ENCODE measurements around the gene PINLYP. TPM values are rescaled to one million over a fixed set of nuclear protein-coding genes. Genes with fewer than 3 reads are reported as not detected.

Gene PINLYP
- total RNA-seq, 4 donors from 2014 or later, result 3.8 to 18.4 (median 8.6) TPM

DNA sequence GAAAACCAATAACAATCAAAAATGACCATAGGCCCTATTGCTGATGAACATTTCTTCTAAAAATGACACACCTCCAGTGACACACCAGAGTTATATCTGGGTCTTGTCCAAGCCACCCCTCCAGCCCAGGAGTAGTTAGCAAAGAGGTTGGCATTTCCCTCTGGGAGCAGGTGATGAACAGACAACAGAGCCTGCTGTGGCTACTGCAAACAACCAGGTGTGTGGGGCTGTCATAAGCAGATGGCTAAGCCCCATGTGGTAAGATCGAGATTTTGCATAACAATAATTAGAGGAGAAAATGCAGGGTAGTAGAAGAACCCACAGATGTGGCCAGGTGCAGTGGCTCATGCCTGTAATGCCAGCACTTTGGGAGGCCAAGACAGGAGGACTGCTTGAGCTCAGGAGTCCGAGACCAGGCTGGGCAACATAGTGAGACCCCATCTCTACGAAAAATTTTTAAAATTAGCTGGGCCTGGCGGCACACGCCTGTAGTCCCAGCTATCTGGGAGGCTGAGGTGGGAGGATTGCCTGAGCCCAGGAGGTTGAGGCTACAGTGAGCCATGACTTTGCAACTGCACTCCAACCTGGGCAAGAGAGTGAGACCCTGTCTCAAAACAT lies 5.3 kb upstream of the PINLYP start:
- no peak for TF ChIP-seq CTCF (IDR thresholded peaks at IDR 0.05)
- DNase-seq (ENCODE audit: low spot score) (no peak), ATAC-seq (ENCODE audit: low FRiP score) (no peak)

DNA sequence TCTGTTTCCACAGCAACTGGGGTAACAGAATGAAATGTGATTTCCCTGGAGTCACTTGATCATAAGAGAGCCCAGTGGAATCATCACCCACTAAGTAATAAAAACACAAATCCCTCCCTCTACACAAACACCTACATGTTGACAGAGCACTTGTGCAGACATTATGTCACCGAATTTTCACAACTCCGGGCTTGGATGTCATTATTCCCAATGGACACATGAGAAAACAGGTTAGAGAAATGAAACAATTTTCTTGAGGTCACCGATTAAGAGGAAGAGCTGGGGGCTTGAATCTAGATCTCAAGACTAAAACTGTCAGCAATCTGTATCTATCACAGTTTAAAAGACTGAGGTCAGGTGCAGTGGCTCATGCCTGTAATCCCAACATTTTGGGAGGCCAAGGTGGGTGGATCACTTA lies 3.4 kb upstream of the PINLYP start:
- DNase-seq (ENCODE audit: low spot score) (no peak), ATAC-seq (ENCODE audit: low FRiP score) (no peak)
- TF ChIP-seq CTCF (IDR thresholded peaks at IDR 0.05), result no peak

- no peak for TF ChIP-seq CTCF (IDR thresholded peaks at IDR 0.05)
- ATAC-seq (ENCODE audit: low FRiP score) (no peak), DNase-seq (ENCODE audit: low spot score) (no peak)
These were observed 1.0 kb upstream of the PINLYP start for GRCh38 chr19:43574424-43575155.

DNA sequence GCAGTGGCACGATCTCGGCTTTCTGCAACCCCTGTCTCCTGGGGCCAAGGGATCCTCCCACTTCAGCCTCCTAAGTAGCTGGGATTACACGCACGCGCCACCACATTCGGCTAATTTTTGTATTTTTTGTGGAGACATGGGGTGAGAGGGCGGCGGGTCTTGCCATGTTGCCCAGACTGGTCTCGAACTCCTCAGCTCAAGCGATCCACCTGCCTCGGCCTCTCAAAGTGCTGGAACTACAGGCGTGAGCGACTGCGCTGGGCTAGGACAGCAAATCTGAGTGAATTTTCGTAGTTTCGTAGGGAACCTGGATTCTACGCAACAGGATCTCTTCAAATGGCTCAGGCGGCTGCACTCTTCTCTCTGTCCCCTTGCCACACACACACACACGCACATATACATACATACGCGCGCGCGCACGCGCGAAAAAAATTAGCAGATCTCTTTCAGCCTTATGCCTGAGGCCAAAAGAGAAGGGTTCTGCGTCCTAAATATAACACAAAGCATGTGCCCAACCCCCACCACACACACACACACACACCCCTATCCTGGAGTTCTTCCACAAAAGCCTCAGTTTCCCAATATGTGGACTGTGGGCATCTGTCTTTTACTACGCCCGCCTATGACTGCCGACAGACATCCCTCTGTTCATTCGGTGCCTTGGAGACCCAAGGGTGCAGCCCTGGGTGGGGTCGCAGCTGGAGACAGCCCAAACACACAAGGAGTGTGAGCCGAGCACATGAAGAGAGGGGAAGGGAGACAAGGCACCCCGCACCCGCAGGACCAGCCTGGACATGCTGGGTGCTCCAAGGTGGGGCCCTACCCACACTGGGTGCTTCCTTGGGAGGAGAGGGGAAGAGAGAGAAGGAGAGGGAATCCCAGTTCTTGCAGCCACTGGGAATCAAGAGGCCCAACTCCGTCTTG lies 616 bp downstream of the PINLYP start:
- no peak for ATAC-seq (ENCODE audit: low FRiP score)
- TF ChIP-seq CTCF (IDR thresholded peaks at IDR 0.05), result no peak
- no peak for DNase-seq (ENCODE audit: low spot score)

DNA sequence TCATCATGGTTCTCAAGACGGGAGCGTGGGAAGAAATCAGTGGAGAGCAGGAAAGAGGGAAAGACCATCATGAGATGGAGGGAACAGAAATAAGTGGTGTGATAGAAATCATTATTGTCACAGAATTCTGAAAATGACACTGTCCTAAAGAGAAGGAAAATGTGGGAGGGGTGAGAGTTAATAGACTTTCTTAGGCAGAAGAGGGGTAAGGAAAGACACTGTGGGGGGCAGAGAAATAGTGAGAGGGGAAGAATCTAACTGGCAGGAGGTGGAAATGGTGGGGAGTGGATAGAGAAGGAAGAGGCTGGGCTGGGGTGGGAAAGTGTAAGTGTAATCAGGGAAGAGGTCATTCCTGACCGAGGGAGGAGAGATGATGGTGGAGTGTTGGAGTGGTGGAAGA lies 3.2 kb downstream of the PINLYP start:
- DNase-seq (ENCODE audit: low spot score), result no peak
- TF ChIP-seq CTCF (IDR thresholded peaks at IDR 0.05), result no peak
- ATAC-seq (ENCODE audit: low FRiP score), result no peak

DNA sequence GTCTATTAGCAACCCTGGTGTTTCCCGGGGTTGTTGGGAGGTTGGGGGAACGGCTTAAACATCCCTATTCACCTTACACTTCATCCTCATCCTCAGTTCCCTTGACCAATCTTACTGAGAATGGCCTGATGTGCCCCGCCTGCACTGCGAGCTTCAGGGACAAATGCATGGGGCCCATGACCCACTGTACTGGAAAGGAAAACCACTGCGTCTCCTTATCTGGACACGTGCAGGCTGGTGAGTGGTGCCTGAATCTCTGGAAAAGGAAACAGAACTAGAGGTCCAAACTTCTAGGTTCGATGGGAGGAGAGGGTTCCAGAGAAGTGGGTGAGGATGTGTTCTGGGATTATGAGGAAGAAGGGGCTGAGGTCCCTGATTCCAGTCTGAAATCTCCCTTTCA lies 5.9 kb downstream of the PINLYP start:
- no peak for ATAC-seq (ENCODE audit: low FRiP score)
- no peak for DNase-seq (ENCODE audit: low spot score)
- TF ChIP-seq CTCF (IDR thresholded peaks at IDR 0.05), result no peak

Data from omental fat pad (tissue), 4 donors.